Trophoblast cell (in vitro differentiated cells and primary cell): ENCODE data around the gene MMP24OS.

Experiments used
- DNase-seq, 2 donors: peaks; one replicate each; pipeline ENCODE4 v3.0.0-alpha.2; 2016
- H2AFZ ChIP-seq: 2 replicates; pipeline ENCODE4 v1.6.1; 2013; ENCODE audit warnings: low read length, moderate library complexity, mild to moderate bottlenecking; ENCODE audit not compliant: insufficient read depth, poor library complexity
- H2AK5ac ChIP-seq: 2 replicates; pipeline ENCODE4 v1.6.1; 2013; ENCODE audit warnings: mild to moderate bottlenecking, low read length
- H2BK120ac ChIP-seq: 2 replicates; pipeline ENCODE4 v1.6.1; 2013; ENCODE audit warnings: low read length, mild to moderate bottlenecking, moderate library complexity; ENCODE audit not compliant: insufficient read depth, poor library complexity
- H2BK12ac ChIP-seq: 2 replicates; pipeline ENCODE4 v1.6.1; 2013; ENCODE audit warnings: mild to moderate bottlenecking, low read length, moderate library complexity
- H2BK5ac ChIP-seq: 2 replicates; pipeline ENCODE4 v1.6.1; 2013; ENCODE audit warnings: low read length, low read depth, moderate library complexity, mild to moderate bottlenecking; ENCODE audit not compliant: poor library complexity
- H3K14ac ChIP-seq: 2 replicates; pipeline ENCODE4 v1.6.1; 2013; ENCODE audit warnings: mild to moderate bottlenecking, low read length
- H3K18ac ChIP-seq: 2 replicates; pipeline ENCODE4 v1.6.1; 2013; ENCODE audit warnings: mild to moderate bottlenecking, low read length
- H3K23ac ChIP-seq: 2 replicates; pipeline ENCODE4 v1.6.1; 2013; ENCODE audit warnings: low read length
- H3K27ac ChIP-seq: 2 replicates; pipeline ENCODE4 v1.5.1; 2013; ENCODE audit warnings: low read depth, mild to moderate bottlenecking, inconsistent platforms, low read length, moderate library complexity
- H3K27me3 ChIP-seq: 2 replicates; pipeline ENCODE4 v1.6.1; 2013; ENCODE audit warnings: inconsistent platforms, mild to moderate bottlenecking, low read length, moderate library complexity; ENCODE audit not compliant: insufficient read depth
- H3K36me3 ChIP-seq, 2 experiments: 1 replicate in 1 of 2; 2 replicates in 1 of 2; pipeline ENCODE4 v1.6.1; 2013; ENCODE audit warnings: low read length in 2 of 2, mild to moderate bottlenecking in 2 of 2, moderate library complexity in 1 of 2; ENCODE audit not compliant: insufficient read depth in 2 of 2, control insufficient read depth in 1 of 2
- H3K4ac ChIP-seq: 2 replicates; pipeline ENCODE4 v1.6.1; 2013; ENCODE audit warnings: low read depth, mild to moderate bottlenecking, low read length, moderate library complexity
- H3K4me1 ChIP-seq, 2 experiments: 1 replicate in 1 of 2; 2 replicates in 1 of 2; pipeline ENCODE4 v1.6.1; 2013; ENCODE audit warnings: low read length in 2 of 2, mild to moderate bottlenecking in 2 of 2, moderate library complexity in 1 of 2; ENCODE audit not compliant: insufficient read depth in 2 of 2, control insufficient read depth in 1 of 2
- H3K4me2 ChIP-seq: 2 replicates; pipeline ENCODE4 v1.6.1; 2013; ENCODE audit warnings: inconsistent platforms, mild to moderate bottlenecking, low read length, moderate library complexity
- H3K4me3 ChIP-seq: 2 replicates; pipeline ENCODE4 v1.5.1; 2013; ENCODE audit warnings: mild to moderate bottlenecking, low read depth, low read length, inconsistent platforms
- H3K79me1 ChIP-seq: one replicate; pipeline ENCODE4 v1.6.1; 2013; ENCODE audit warnings: low read length
- H3K79me2 ChIP-seq: 2 replicates; pipeline ENCODE4 v1.6.1; 2013; ENCODE audit warnings: low read length, mild to moderate bottlenecking; ENCODE audit not compliant: control insufficient read depth, insufficient read depth, poor library complexity
- H3K9ac ChIP-seq: 2 replicates; pipeline ENCODE4 v1.6.1; 2013; ENCODE audit warnings: mild to moderate bottlenecking, low read length
- H3K9me3 ChIP-seq: 2 replicates; pipeline ENCODE4 v1.6.1; 2013; ENCODE audit warnings: low read depth, mild to moderate bottlenecking, control low read depth, inconsistent platforms, low read length; ENCODE audit not compliant: insufficient read depth
- H4K12ac ChIP-seq: 2 replicates; pipeline ENCODE4 v1.6.1; 2013; ENCODE audit warnings: low read depth, mild to moderate bottlenecking, low read length, moderate library complexity
- H4K8ac ChIP-seq: 2 replicates; pipeline ENCODE4 v1.6.1; 2013; ENCODE audit warnings: low read depth, mild to moderate bottlenecking, low read length, moderate library complexity
- H4K91ac ChIP-seq: one replicate; pipeline ENCODE4 v1.6.1; 2013; ENCODE audit warnings: low read depth, mild to moderate bottlenecking, low read length, moderate library complexity
- WGBS: extraction: QIAGEN DNeasy Blood & Tissue Kit; methylation state at CpG from one replicate; pipeline ENCODE4 v1.1.7; 2013; ENCODE audit warnings: missing lambda C conversion rate; ENCODE audit not compliant: insufficient read length, insufficient coverage; ENCODE audit errors: extremely low coverage; 5-methylcytosine and 5-hydroxymethylcytosine counted together

Gene MMP24OS

DNA sequence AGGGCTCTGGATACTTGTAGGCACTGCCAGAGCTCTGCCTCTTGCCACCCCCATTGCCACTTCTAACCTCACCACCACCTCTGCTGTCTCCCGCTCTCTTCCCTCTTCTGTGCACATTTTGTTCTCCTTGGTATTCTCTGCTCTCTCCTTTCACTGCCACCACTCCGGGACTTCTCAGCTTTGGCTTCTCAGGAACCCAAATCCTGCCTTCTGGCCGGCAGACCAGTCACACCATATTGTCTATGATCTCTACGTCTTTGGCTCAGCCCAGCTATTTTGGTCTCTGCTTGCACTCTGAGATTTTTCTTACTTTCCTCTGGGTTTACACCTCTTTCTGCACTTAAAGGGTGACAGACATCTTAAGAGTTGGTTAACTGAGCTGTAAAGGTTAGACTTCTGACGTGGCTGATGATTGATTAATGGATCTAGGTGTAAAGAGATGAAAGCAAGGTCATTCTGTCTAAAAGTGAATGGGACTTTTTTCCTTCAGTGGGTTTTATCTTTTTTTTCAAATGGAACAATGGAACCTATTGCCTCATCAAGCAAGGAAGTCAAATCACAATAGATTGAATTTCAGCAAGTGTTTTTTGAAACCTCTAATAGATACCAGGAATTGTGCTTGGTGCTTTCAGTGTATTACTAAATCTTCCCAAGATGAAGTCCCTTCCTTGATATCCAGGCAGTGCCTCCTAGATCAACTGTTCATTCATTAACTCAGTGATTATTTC is 37.7 kb downstream of the MMP24OS start:
- Histone ChIP-seq H4K12ac (no peak overlapping the region), H3K4me1 (peaks cover 12 to 13% of the 10 kb centered on the region in 2 experiments), H3K23ac (no peak overlapping the region), H4K8ac (no peak overlapping the region), H4K91ac (no peak overlapping the region), H3K4ac (no peak overlapping the region), H2AFZ (no peak overlapping the region), H2BK5ac (no peak overlapping the region), H2BK120ac (no peak overlapping the region), H3K79me1 (no peaks in the 10 kb centered on the region), H3K14ac (no peak overlapping the region), H3K18ac (no peak overlapping the region), H3K27me3 (no peaks in the 10 kb centered on the region), H3K36me3 (no peaks in the 10 kb centered on the region), H3K9ac (no peak overlapping the region), H3K4me2 (no peak overlapping the region), H3K4me3 (no peak overlapping the region), H2BK12ac (no peak overlapping the region), H2AK5ac (no peak overlapping the region), H3K27ac (no peak overlapping the region), H3K79me2 (no peaks in the 10 kb centered on the region), H3K9me3 (peaks cover 1% of the 10 kb centered on the region)
- no CpG with 5 or more reads among the region's 5 CpGs for WGBS
- DNase-seq: no peak

DNA sequence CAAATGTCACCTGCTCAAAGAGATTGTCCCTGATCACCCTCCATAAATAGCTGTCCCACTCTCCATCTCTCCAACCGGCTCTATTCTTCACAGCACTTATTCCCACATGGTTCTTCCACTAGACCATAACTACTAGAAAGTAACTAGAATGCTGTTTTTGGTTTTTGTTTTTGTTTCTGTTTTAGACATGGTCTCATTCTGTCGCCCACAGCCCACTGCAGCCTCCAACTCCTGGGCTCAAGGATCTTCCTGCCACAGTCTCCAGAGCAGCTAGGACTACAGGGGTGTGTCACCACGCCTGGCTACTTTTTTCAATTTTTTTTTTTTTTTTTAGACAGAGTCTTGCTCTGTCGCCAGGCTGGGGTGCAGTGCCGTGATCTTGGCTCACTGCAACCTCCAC is 39.2 kb downstream of the MMP24OS start:
- Histone ChIP-seq H2BK12ac (no peak overlapping the region), H4K91ac (no peak overlapping the region), H3K27me3 (no peaks in the 10 kb centered on the region), H2AK5ac (no peak overlapping the region), H3K14ac (no peak overlapping the region), H3K79me1 (no peaks in the 10 kb centered on the region), H3K4me1 (peaks cover 12 to 13% of the 10 kb centered on the region in 2 experiments), H3K27ac (no peak overlapping the region), H3K79me2 (no peaks in the 10 kb centered on the region), H3K36me3 (no peaks in the 10 kb centered on the region), H2BK120ac (no peak overlapping the region), H4K12ac (no peak overlapping the region), H3K18ac (no peak overlapping the region), H2BK5ac (no peak overlapping the region), H3K4me3 (no peak overlapping the region), H3K9ac (no peak overlapping the region), H3K9me3 (peaks cover 1% of the 10 kb centered on the region), H4K8ac (no peak overlapping the region), H3K4me2 (no peak overlapping the region), H3K23ac (no peak overlapping the region), H3K4ac (no peak overlapping the region), H2AFZ (no peak overlapping the region)
- DNase-seq: no peak
- no CpG with 5 or more reads among the region's 5 CpGs for WGBS

DNA sequence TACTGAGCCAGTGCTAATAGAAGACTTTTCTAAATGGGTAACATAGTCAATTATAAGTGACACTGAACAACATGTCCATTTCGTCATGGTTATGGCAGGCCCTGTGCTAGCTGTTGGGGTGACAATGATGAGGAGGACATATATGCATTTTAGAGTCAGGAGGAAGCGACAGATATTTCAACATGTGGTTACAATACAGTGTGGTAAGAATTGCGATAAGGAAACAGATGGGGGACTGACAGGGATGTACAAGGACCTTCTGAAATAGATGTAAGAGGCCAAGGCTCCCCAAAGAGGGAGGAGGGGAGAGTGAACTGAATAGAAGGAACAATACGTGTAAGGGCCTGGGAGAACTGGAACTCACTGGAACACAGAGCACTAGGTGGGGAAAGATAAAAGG is 39.8 kb downstream of the MMP24OS start:
- no peak overlapping the region for H4K12ac ChIP-seq
- H3K36me3 ChIP-seq: no peaks in the 10 kb centered on the region
- H4K91ac ChIP-seq: no peak overlapping the region
- no CpG with 5 or more reads among the region's 4 CpGs for WGBS
- H3K27ac ChIP-seq: no peak overlapping the region
- no peak for DNase-seq
- no peak overlapping the region for H2AFZ ChIP-seq
- H3K23ac ChIP-seq: no peak overlapping the region
- no peak overlapping the region for H3K18ac ChIP-seq
- H2BK12ac ChIP-seq: no peak overlapping the region
- H4K8ac ChIP-seq: no peak overlapping the region
- H2AK5ac ChIP-seq: no peak overlapping the region
- peaks cover 1% of the 10 kb centered on the region for H3K9me3 ChIP-seq
- no peak overlapping the region for H3K4me2 ChIP-seq
- H3K79me2 ChIP-seq: no peaks in the 10 kb centered on the region
- no peak overlapping the region for H3K4ac ChIP-seq
- no peak overlapping the region for H2BK5ac ChIP-seq
- no peaks in the 10 kb centered on the region for H3K27me3 ChIP-seq
- no peak overlapping the region for H2BK120ac ChIP-seq
- H3K9ac ChIP-seq: no peak overlapping the region
- no peak overlapping the region for H3K14ac ChIP-seq
- peaks cover 12 to 13% of the 10 kb centered on the region in 2 experiments for H3K4me1 ChIP-seq
- H3K79me1 ChIP-seq: no peaks in the 10 kb centered on the region
- H3K4me3 ChIP-seq: no peak overlapping the region

DNA sequence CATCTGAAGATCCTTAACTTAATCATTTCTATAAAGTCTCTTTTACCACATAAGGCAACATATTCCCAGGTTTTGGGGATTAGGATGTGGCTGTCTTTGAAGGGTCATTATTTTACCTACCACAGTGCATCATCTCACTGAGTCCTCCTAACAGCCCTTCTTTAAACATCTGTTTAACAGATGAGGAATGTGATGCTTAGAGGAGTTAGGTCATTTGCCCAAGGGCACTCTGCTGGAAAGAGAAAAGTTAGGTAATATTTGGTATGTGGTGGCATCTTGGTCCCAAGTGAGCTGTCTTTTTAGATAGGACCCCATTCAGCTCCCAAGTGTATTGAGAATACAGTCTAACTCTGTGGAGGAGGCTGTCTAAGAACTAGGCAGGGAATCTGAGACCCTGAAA is 40.4 kb downstream of the MMP24OS start:
- Histone ChIP-seq H3K27ac (no peak overlapping the region), H4K8ac (no peak overlapping the region), H3K4me3 (no peak overlapping the region), H3K79me1 (no peaks in the 10 kb centered on the region), H3K9ac (no peak overlapping the region), H2AFZ (no peak overlapping the region), H2AK5ac (no peak overlapping the region), H3K27me3 (no peaks in the 10 kb centered on the region), H4K12ac (no peak overlapping the region), H2BK5ac (no peak overlapping the region), H3K9me3 (peaks cover 3% of the 10 kb centered on the region), H3K4me1 (peaks cover 12 to 13% of the 10 kb centered on the region in 2 experiments), H4K91ac (no peak overlapping the region), H3K79me2 (no peaks in the 10 kb centered on the region), H2BK120ac (no peak overlapping the region), H2BK12ac (no peak overlapping the region), H3K36me3 (no peaks in the 10 kb centered on the region), H3K18ac (no peak overlapping the region), H3K4ac (no peak overlapping the region), H3K14ac (no peak overlapping the region), H3K23ac (no peak overlapping the region), H3K4me2 (no peak overlapping the region)
- peak; percentile 27 to 78 for DNase-seq
